Neural progenitor cell (in vitro differentiated cells): ENCODE data around the gene MEPCE. TPM values are rescaled to one million over a fixed set of nuclear protein-coding genes. Genes with fewer than 3 reads are reported as not detected.

Experiments used
- DNase-seq: peaks from one replicate; pipeline ENCODE4 v3.0.0-alpha.2; 2016; ENCODE audit warnings: low spot score
- H2AFZ ChIP-seq: fragments of 200-600 bp; sonication (generic); replicated peaks from 2 replicates; pipeline ENCODE4 v1.6.1; 2016; ENCODE audit warnings: antibody characterized with exemption
- H3F3A ChIP-seq: fragments of 200-600 bp; sonication (generic); 2 replicates; pipeline ENCODE4 v1.6.1; 2016; ENCODE audit warnings: antibody characterized with exemption, low read depth
- H3K27ac ChIP-seq: fragments of 200-600 bp; sonication (generic); 2 replicates; pipeline ENCODE4 v1.5.1; 2016; ENCODE audit warnings: mild to moderate bottlenecking
- H3K27me3 ChIP-seq: fragments of 200-600 bp; sonication (generic); 2 replicates; pipeline ENCODE4 v1.6.1; 2016; ENCODE audit warnings: mild to moderate bottlenecking, moderate library complexity
- H3K36me3 ChIP-seq: fragments of 200-600 bp; sonication (generic); 2 replicates; pipeline ENCODE4 v1.5.1; 2016
- H3K4me1 ChIP-seq: fragments of 200-600 bp; sonication (generic); 2 replicates; pipeline ENCODE4 v1.6.1; 2016; ENCODE audit warnings: mixed run types
- H3K4me2 ChIP-seq: fragments of 200-600 bp; sonication (generic); 2 replicates; pipeline ENCODE4 v1.6.1; 2016
- H3K4me3 ChIP-seq: fragments of 200-600 bp; sonication (generic); 2 replicates; pipeline ENCODE4 v1.5.1; 2016
- H3K79me2 ChIP-seq: fragments of 200-600 bp; sonication (generic); 2 replicates; pipeline ENCODE4 v1.6.1; 2016; ENCODE audit warnings: low read depth
- H3K9ac ChIP-seq: fragments of 200-600 bp; sonication (generic); 2 replicates; pipeline ENCODE4 v1.6.1; 2016
- H3K9me3 ChIP-seq: fragments of 200-600 bp; sonication (generic); 2 replicates; pipeline ENCODE4 v1.5.1; 2016; ENCODE audit warnings: low read depth
- H4K20me1 ChIP-seq: fragments of 200-600 bp; sonication (generic); 2 replicates; pipeline ENCODE4 v1.6.1; 2016; ENCODE audit warnings: low read depth
- H3K27ac Mint-ChIP-seq: 3 replicates; pipeline ENCODE4 v1.8.0; 2021; ENCODE audit warnings: mixed read lengths
- H3K27me3 Mint-ChIP-seq: 2 replicates; pipeline ENCODE4 v1.8.0; 2022; ENCODE audit warnings: low read depth, mild to moderate bottlenecking, inconsistent platforms, moderate library complexity, mixed read lengths; ENCODE audit not compliant: insufficient read depth
- H3K36me3 Mint-ChIP-seq: 3 replicates; pipeline ENCODE4 v1.8.0; 2021; ENCODE audit warnings: mixed read lengths
- H3K4me1 Mint-ChIP-seq: 3 replicates; pipeline ENCODE4 v1.8.0; 2021; ENCODE audit warnings: mixed read lengths
- H3K4me3 Mint-ChIP-seq: 3 replicates; pipeline ENCODE4 v1.8.0; 2021; ENCODE audit warnings: mild to moderate bottlenecking, moderate library complexity, mixed read lengths
- H3K9me3 Mint-ChIP-seq: 3 replicates; pipeline ENCODE4 v1.8.0; 2020; ENCODE audit warnings: mixed read lengths
- EZH2 ChIP-seq: fragments of 200-600 bp; sonication (generic); IDR thresholded peaks from 2 replicates; pipeline ENCODE4 v1.6.1; 2017; ENCODE audit warnings: antibody characterized with exemption, mild to moderate bottlenecking, moderate library complexity
- EZH2phosphoT487 ChIP-seq: fragments of 200-600 bp; sonication (generic); IDR thresholded peaks from 2 replicates; pipeline ENCODE4 v1.6.1; 2017; ENCODE audit warnings: antibody characterized with exemption
- total RNA-seq: library from RNA; depleted of rRNA; stranded (reverse); fragments of >200 nt; gene quantifications from 2 replicates; pipeline ENCODE4 v1.2.3, GENCODE V29; 2015; ENCODE audit warnings: low replicate concordance
- TF ChIP-seq, protein P1 (sequence below): fragments of 200-600 bp; sonication (generic); IDR thresholded peaks from 2 replicates; pipeline ENCODE4 v1.5.1; 2017; ENCODE audit warnings: antibody characterized with exemption, mild to moderate bottlenecking

Gene MEPCE
- total RNA-seq, 1 donor from 2014 or later = 16.4 TPM

- Histone ChIP-seq H2AFZ (no peak within 1 kb of the TSS), H3K27ac (no peak within 1 kb of the TSS), H3K9me3 (no peaks in the 10 kb centered on the region), H3K9ac (no peak within 1 kb of the TSS), H4K20me1 (no peaks in the 10 kb centered on the region), H3K4me3 (no peak within 1 kb of the TSS), H3K4me1 (peaks cover 5% of the 10 kb centered on the region), H3K79me2 (no peaks in the 10 kb centered on the region), H3K27me3 (no peaks in the 10 kb centered on the region), H3F3A (no peaks in the 10 kb centered on the region), H3K36me3 (no peaks in the 10 kb centered on the region), H3K4me2 (no peak within 1 kb of the TSS)
- Mint-ChIP-seq H3K36me3 (no peaks in the 10 kb centered on the region), H3K27me3 (peaks cover 3% of the 10 kb centered on the region), H3K4me3 (no peak within 1 kb of the TSS), H3K27ac (no peak within 1 kb of the TSS), H3K4me1 (peaks cover 13% of the 10 kb centered on the region), H3K9me3 (no peaks in the 10 kb centered on the region)
- DNase-seq = no peak
- TF ChIP-seq EZH2phosphoT487 (no peak), EZH2 (no peak)
- TF ChIP-seq, protein P1, sequence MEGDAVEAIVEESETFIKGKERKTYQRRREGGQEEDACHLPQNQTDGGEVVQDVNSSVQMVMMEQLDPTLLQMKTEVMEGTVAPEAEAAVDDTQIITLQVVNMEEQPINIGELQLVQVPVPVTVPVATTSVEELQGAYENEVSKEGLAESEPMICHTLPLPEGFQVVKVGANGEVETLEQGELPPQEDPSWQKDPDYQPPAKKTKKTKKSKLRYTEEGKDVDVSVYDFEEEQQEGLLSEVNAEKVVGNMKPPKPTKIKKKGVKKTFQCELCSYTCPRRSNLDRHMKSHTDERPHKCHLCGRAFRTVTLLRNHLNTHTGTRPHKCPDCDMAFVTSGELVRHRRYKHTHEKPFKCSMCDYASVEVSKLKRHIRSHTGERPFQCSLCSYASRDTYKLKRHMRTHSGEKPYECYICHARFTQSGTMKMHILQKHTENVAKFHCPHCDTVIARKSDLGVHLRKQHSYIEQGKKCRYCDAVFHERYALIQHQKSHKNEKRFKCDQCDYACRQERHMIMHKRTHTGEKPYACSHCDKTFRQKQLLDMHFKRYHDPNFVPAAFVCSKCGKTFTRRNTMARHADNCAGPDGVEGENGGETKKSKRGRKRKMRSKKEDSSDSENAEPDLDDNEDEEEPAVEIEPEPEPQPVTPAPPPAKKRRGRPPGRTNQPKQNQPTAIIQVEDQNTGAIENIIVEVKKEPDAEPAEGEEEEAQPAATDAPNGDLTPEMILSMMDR = no peak
Measured at GRCh38 chr7:100464210-100464660, 34.6 kb downstream of the MEPCE start, which contains the start of gene SPACDR. SPACDR (minus strand) TSS chr7:100464260; CDS start chr7:100464025, 235 bp downstream.

GRCh38 chr7:100464791-100465190, 35.2 kb downstream of the MEPCE start:
- Histone ChIP-seq H3K9me3 (no peaks in the 10 kb centered on the region), H2AFZ (no peak overlapping the region), H4K20me1 (peaks cover 2% of the 10 kb centered on the region), H3K27me3 (no peaks in the 10 kb centered on the region), H3K4me1 (peaks cover 5% of the 10 kb centered on the region), H3K4me2 (no peak overlapping the region), H3K4me3 (no peak overlapping the region), H3F3A (no peaks in the 10 kb centered on the region), H3K79me2 (no peaks in the 10 kb centered on the region), H3K27ac (no peak overlapping the region), H3K9ac (no peak overlapping the region), H3K36me3 (no peaks in the 10 kb centered on the region)
- TF ChIP-seq, protein P1 = no peak
- no peak for TF ChIP-seq EZH2
- TF ChIP-seq EZH2phosphoT487 = no peak
- H3K4me1 Mint-ChIP-seq = peaks cover 13% of the 10 kb centered on the region
- no peak for DNase-seq
- H3K4me3 Mint-ChIP-seq = no peak overlapping the region
- peaks cover 3% of the 10 kb centered on the region for H3K27me3 Mint-ChIP-seq
- H3K9me3 Mint-ChIP-seq = no peaks in the 10 kb centered on the region
- no peaks in the 10 kb centered on the region for H3K36me3 Mint-ChIP-seq
- no peak overlapping the region for H3K27ac Mint-ChIP-seq

DNA sequence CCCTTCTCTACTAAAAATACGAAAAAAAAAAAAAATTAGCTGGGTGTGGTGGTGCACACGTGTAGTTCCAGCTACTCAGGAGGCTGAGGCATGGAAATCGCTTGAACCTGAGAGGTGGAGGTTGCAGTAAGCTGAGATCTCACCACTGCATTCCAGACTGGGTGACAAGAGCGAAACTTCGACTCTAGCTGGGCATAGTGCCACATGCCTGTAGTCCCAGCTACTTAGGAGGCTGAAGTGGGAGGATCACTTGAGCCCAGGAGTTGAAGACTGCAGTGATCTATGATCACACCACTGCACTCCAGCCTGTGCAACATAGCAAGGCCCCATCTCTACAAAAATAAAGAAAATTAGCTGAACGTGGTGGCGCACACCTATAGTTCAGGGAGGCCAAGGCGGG, 35.7 kb downstream of the MEPCE start:
- Histone ChIP-seq H3K36me3 (no peaks in the 10 kb centered on the region), H3F3A (no peaks in the 10 kb centered on the region), H3K27me3 (no peaks in the 10 kb centered on the region), H2AFZ (no peak overlapping the region), H3K27ac (no peak overlapping the region), H3K4me2 (no peak overlapping the region), H4K20me1 (peaks cover 2% of the 10 kb centered on the region), H3K9me3 (no peaks in the 10 kb centered on the region), H3K9ac (no peak overlapping the region), H3K4me3 (no peak overlapping the region), H3K4me1 (peaks cover 5% of the 10 kb centered on the region), H3K79me2 (no peaks in the 10 kb centered on the region)
- TF ChIP-seq, protein P1 = no peak
- TF ChIP-seq EZH2 = no peak
- no peak for TF ChIP-seq EZH2phosphoT487
- H3K27me3 Mint-ChIP-seq = peaks cover 3% of the 10 kb centered on the region
- DNase-seq = no peak
- no peak overlapping the region for H3K4me3 Mint-ChIP-seq
- no peaks in the 10 kb centered on the region for H3K36me3 Mint-ChIP-seq
- H3K27ac Mint-ChIP-seq = no peak overlapping the region
- no peaks in the 10 kb centered on the region for H3K9me3 Mint-ChIP-seq
- peaks cover 16% of the 10 kb centered on the region for H3K4me1 Mint-ChIP-seq
